ENCODE results near the gene ELL.
A peak's percentile ranks its signal among the peaks of the same experiment; 100 is the strongest.

Gene ELL

GRCh38 chr19:18487576-18488402 lies 34.1 kb downstream of the ELL start:
- Histone ChIP-seq H3K9me3 (ENCODE audit: insufficient read depth, low read depth, low read length) (no peaks in the 10 kb centered on the region), H3K36me3 (ENCODE audit: insufficient read depth, low read length) (no peaks in the 10 kb centered on the region), H3K9ac (ENCODE audit: low read depth, low read length) (no peak overlapping the region), H3K4me3 (ENCODE audit: low read length) (no peak overlapping the region), H3K4me1 (ENCODE audit: insufficient read depth, low read length) (0 out of 2 replicates have a peak, but pooled peaks cover 4% of the 10 kb centered on the region), H3K27ac (ENCODE audit: low read depth, low read length) (no peak overlapping the region), H3K27me3 (ENCODE audit: insufficient read depth, low read length) (no peaks in the 10 kb centered on the region)
- WGBS: 91% methylated on average over 17 of the region's 17 CpGs

- Histone ChIP-seq H3K27me3 (ENCODE audit: insufficient read depth, low read length) (no peaks in the 10 kb centered on the region), H3K4me1 (ENCODE audit: insufficient read depth, low read length) (0 out of 2 replicates have a peak, but pooled peaks cover 4% of the 10 kb centered on the region), H3K4me3 (ENCODE audit: low read length) (no peak overlapping the region), H3K36me3 (ENCODE audit: insufficient read depth, low read length) (no peaks in the 10 kb centered on the region), H3K9me3 (ENCODE audit: insufficient read depth, low read depth, low read length) (no peaks in the 10 kb centered on the region), H3K27ac (ENCODE audit: low read depth, low read length) (no peak overlapping the region), H3K9ac (ENCODE audit: low read depth, low read length) (no peak overlapping the region)
- 95% methylated on average over 8 of the region's 8 CpGs for WGBS
These were observed 35.1 kb downstream of the ELL start for GRCh38 chr19:18486746-18487145.

DNA sequence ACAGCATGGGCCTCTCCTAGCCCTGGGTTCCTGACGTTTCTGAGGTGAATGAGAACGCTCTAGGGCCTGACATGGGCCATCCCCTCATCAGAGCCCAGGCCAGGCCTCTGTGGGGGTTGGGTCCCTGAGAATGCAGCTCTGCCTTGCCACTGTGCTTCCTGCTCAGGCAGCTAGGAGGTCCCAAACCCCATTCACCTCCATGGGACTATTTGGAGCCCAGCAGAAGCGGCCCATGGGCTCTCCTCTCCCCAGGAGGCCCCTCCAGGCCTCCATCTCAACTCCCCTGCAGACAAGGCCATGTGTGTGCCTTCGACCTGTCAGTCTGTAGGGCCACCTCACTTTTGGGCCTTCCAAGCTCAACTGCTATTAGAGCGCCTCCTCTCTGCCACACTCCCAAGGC lies 36.9 kb downstream of the ELL start:
- no peaks in the 10 kb centered on the region for H3K27me3 ChIP-seq (ENCODE audit: insufficient read depth, low read length)
- H3K4me1 ChIP-seq (ENCODE audit: insufficient read depth, low read length): 0 out of 2 replicates have a peak, but pooled peaks cover 4% of the 10 kb centered on the region
- 89% methylated on average over 5 of the region's 5 CpGs for WGBS
- H3K27ac ChIP-seq (ENCODE audit: low read depth, low read length): no peak overlapping the region
- H3K9ac ChIP-seq (ENCODE audit: low read depth, low read length): no peak overlapping the region
- H3K4me3 ChIP-seq (ENCODE audit: low read length): no peak overlapping the region
- no peaks in the 10 kb centered on the region for H3K9me3 ChIP-seq (ENCODE audit: insufficient read depth, low read depth, low read length)
- H3K36me3 ChIP-seq (ENCODE audit: insufficient read depth, low read length): no peaks in the 10 kb centered on the region

GRCh38 chr19:18483119-18483890 lies 38.6 kb downstream of the ELL start:
- no peaks in the 10 kb centered on the region for H3K9me3 ChIP-seq (ENCODE audit: insufficient read depth, low read depth, low read length)
- no peak overlapping the region for H3K4me3 ChIP-seq (ENCODE audit: low read length)
- no peaks in the 10 kb centered on the region for H3K36me3 ChIP-seq (ENCODE audit: insufficient read depth, low read length)
- 0 out of 2 replicates have a peak, but pooled peaks cover 9% of the 10 kb centered on the region for H3K4me1 ChIP-seq (ENCODE audit: insufficient read depth, low read length)
- no peak overlapping the region for H3K27ac ChIP-seq (ENCODE audit: low read depth, low read length)
- H3K9ac ChIP-seq (ENCODE audit: low read depth, low read length): no peak overlapping the region
- WGBS: 91% methylated on average over 12 of the region's 12 CpGs
- no peaks in the 10 kb centered on the region for H3K27me3 ChIP-seq (ENCODE audit: insufficient read depth, low read length)

GRCh38 chr19:18481505-18482222 lies 40.2 kb downstream of the ELL start:
- Histone ChIP-seq H3K4me1 (ENCODE audit: insufficient read depth, low read length) (0 out of 2 replicates have a peak, but pooled peaks cover 8% of the 10 kb centered on the region), H3K27me3 (ENCODE audit: insufficient read depth, low read length) (no peaks in the 10 kb centered on the region), H3K9ac (ENCODE audit: low read depth, low read length) (no peak overlapping the region), H3K36me3 (ENCODE audit: insufficient read depth, low read length) (no peaks in the 10 kb centered on the region), H3K9me3 (ENCODE audit: insufficient read depth, low read depth, low read length) (no peaks in the 10 kb centered on the region), H3K27ac (ENCODE audit: low read depth, low read length) (no peak overlapping the region), H3K4me3 (ENCODE audit: low read length) (no peak overlapping the region)
- 94% methylated on average over 12 of the region's 12 CpGs for WGBS

DNA sequence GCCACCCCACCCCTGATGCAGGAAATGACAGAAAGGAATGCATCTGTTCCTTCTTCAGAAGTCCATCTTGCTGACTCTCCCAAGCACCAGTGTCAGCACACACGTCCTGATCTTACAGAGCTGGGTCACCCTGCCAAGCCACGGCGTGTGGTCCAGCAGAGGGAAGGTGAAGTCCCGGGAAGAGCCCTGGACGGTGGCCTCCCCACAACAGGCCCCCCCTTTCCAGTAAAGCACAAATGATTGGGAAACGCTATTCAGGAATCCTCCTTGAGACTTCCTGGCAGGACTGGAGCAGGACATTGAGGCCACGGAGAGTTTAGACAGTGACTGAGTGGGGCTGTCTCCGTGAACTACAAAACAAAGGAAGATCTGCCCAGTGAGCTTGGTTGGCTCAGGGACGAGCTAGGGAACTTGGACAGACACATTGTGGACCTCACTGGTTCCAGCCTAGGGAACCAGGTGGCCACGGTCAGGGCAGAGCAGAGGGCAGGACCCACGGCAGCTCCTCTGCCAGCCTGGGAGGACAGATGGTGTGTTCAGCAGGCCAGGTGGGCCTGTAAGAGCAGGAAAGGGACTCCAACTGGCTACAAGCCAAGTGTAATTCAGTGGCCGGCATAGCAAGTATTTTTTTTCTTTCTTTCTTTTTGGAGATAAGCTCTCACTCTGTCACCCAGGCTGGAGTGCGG lies 41.7 kb downstream of the ELL start:
- H3K9ac ChIP-seq (ENCODE audit: low read depth, low read length): no peak overlapping the region
- 0 out of 2 replicates have a peak, but pooled peaks cover 5% of the 10 kb centered on the region for H3K4me1 ChIP-seq (ENCODE audit: insufficient read depth, low read length)
- no peaks in the 10 kb centered on the region for H3K27me3 ChIP-seq (ENCODE audit: insufficient read depth, low read length)
- H3K4me3 ChIP-seq (ENCODE audit: low read length): no peak overlapping the region
- 94% methylated on average over 13 of the region's 13 CpGs for WGBS
- H3K36me3 ChIP-seq (ENCODE audit: insufficient read depth, low read length): no peaks in the 10 kb centered on the region
- H3K9me3 ChIP-seq (ENCODE audit: insufficient read depth, low read depth, low read length): no peaks in the 10 kb centered on the region
- H3K27ac ChIP-seq (ENCODE audit: low read depth, low read length): no peak overlapping the region

DNA sequence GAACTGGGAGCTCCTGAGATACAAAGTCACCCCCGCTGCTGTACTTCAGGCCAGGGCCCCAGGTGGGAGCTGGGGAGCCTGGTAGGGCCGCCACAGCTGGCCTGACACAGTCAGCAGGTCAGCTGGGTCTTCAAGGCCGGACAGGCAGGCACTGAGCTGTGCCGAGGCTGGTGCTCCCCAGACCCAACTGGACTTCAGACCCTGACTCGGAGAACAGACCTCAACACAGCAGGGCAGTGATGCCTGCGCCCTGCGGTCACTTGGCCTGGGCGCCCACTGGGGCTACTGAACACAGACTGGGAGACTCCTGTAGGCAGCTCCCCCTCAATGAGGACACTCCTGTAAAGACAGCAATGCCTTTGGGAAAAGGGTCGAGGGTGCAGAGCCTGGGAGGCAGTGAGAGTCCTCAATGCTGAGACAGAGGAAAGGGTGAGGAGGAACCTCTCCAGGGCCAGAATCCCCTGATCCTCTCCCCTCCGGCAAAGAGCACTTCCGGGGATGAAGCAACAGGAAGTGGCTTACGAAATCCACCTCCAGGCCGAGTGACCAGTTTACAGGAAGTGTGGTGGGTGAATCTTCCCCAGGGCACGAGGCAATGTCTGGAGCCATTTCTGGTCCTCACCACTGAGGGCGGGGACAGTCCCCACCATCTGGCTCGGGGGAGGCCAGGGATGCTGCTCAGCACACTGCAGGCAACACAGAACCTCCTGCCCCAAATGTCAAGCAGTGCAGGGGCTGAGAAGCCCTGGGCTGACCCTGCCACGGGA lies 43.1 kb downstream of the ELL start:
- Histone ChIP-seq H3K36me3 (ENCODE audit: insufficient read depth, low read length) (no peaks in the 10 kb centered on the region), H3K4me3 (ENCODE audit: low read length) (no peak overlapping the region), H3K4me1 (ENCODE audit: insufficient read depth, low read length) (0 out of 2 replicates have a peak, but pooled peaks cover 5% of the 10 kb centered on the region), H3K9ac (ENCODE audit: low read depth, low read length) (0 out of 2 replicates have a peak overlapping the region, but pooled peaks have one; percentile 9), H3K27ac (ENCODE audit: low read depth, low read length) (no peak overlapping the region), H3K27me3 (ENCODE audit: insufficient read depth, low read length) (no peaks in the 10 kb centered on the region), H3K9me3 (ENCODE audit: insufficient read depth, low read depth, low read length) (no peaks in the 10 kb centered on the region)
- WGBS: 85% methylated on average over 16 of the region's 17 CpGs

DNA sequence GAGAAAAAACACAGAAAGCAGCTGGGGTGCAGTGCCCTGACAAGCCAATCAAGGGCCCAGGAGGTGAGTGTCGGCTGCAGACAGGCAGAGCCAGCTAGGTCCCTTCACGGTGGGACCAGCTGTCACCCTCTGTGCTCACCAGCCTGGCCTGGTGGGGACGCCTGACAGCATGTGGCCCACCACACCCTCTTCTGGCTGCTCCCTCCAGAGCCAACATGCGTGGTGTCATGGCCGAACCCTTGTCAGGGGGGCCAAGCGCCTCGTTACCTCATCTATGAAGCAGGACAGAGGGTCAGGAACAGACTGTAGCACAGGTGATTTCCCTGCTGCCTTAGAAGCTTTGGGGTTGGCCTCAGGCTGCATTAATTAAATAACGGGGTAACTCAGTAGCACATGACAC lies 43.9 kb downstream of the ELL start:
- Histone ChIP-seq H3K9ac (ENCODE audit: low read depth, low read length) (no peak overlapping the region), H3K9me3 (ENCODE audit: insufficient read depth, low read depth, low read length) (no peaks in the 10 kb centered on the region), H3K36me3 (ENCODE audit: insufficient read depth, low read length) (no peaks in the 10 kb centered on the region), H3K4me1 (ENCODE audit: insufficient read depth, low read length) (0 out of 2 replicates have a peak, but pooled peaks cover 5% of the 10 kb centered on the region), H3K27ac (ENCODE audit: low read depth, low read length) (no peak overlapping the region), H3K27me3 (ENCODE audit: insufficient read depth, low read length) (no peaks in the 10 kb centered on the region), H3K4me3 (ENCODE audit: low read length) (no peak overlapping the region)
- 87% methylated on average over 8 of the region's 8 CpGs for WGBS

GRCh38 chr19:18477042-18477779 lies 44.7 kb downstream of the ELL start:
- WGBS: 85% methylated on average over 24 of the region's 24 CpGs
- H3K36me3 ChIP-seq (ENCODE audit: insufficient read depth, low read length): no peaks in the 10 kb centered on the region
- no peaks in the 10 kb centered on the region for H3K27me3 ChIP-seq (ENCODE audit: insufficient read depth, low read length)
- no peak overlapping the region for H3K27ac ChIP-seq (ENCODE audit: low read depth, low read length)
- H3K9me3 ChIP-seq (ENCODE audit: insufficient read depth, low read depth, low read length): no peaks in the 10 kb centered on the region
- no peak overlapping the region for H3K4me3 ChIP-seq (ENCODE audit: low read length)
- H3K9ac ChIP-seq (ENCODE audit: low read depth, low read length): no peak overlapping the region
- H3K4me1 ChIP-seq (ENCODE audit: insufficient read depth, low read length): 0 out of 2 replicates have a peak, but pooled peaks cover 5% of the 10 kb centered on the region
